Effector memory CD4-positive, alpha-beta T cell (primary cell): ENCODE measurements around the gene LGALS3BP.
"Not testable (repeated sequence)": the region's sequence is repeated elsewhere in the genome, so short reads cannot be mapped to it uniquely, and the experiment has no call there.

Experiments used
- DNase-seq, 3 donors: peaks; one replicate each; pipeline ENCODE4 v3.0.0-alpha.2; 2020
- H3K27ac ChIP-seq: 2 replicates; pipeline ENCODE4 v1.7.0; 2013; ENCODE audit warnings: mild to moderate bottlenecking, low read length, moderate library complexity; ENCODE audit not compliant: insufficient read depth, poor library complexity, severe bottlenecking
- H3K27me3 ChIP-seq: replicated peaks from 2 replicates; pipeline ENCODE4 v1.7.0; 2013; ENCODE audit warnings: mild to moderate bottlenecking, low read length; ENCODE audit not compliant: insufficient read depth, control insufficient read depth, poor library complexity, severe bottlenecking
- H3K36me3 ChIP-seq: 2 replicates; pipeline ENCODE4 v1.7.0; 2013; ENCODE audit warnings: mild to moderate bottlenecking, low read length, moderate library complexity; ENCODE audit not compliant: control insufficient read depth, insufficient read depth
- H3K4me1 ChIP-seq: 2 replicates; pipeline ENCODE4 v1.7.0; 2013; ENCODE audit warnings: low read length, mild to moderate bottlenecking; ENCODE audit not compliant: control insufficient read depth, insufficient read depth, poor library complexity, severe bottlenecking
- H3K4me3 ChIP-seq: 2 replicates; pipeline ENCODE4 v1.7.0; 2013; ENCODE audit warnings: low read length, low read depth, mild to moderate bottlenecking; ENCODE audit not compliant: insufficient read depth, poor library complexity, severe bottlenecking
- H3K9me3 ChIP-seq: 2 replicates; pipeline ENCODE4 v1.7.0; 2013; ENCODE audit warnings: mild to moderate bottlenecking, low read length, moderate library complexity; ENCODE audit not compliant: control insufficient read depth

Gene LGALS3BP

GRCh38 chr17:78950870-78951269, 28.9 kb downstream of the LGALS3BP start:
- Histone ChIP-seq H3K9me3 (peaks cover 5% of the 10 kb centered on the region), H3K36me3 (no peaks in the 10 kb centered on the region), H3K27me3 (no peaks in the 10 kb centered on the region), H3K4me3 (no peak overlapping the region), H3K27ac (no peak overlapping the region), H3K4me1 (no peaks in the 10 kb centered on the region)
- DNase-seq = no peak

DNA sequence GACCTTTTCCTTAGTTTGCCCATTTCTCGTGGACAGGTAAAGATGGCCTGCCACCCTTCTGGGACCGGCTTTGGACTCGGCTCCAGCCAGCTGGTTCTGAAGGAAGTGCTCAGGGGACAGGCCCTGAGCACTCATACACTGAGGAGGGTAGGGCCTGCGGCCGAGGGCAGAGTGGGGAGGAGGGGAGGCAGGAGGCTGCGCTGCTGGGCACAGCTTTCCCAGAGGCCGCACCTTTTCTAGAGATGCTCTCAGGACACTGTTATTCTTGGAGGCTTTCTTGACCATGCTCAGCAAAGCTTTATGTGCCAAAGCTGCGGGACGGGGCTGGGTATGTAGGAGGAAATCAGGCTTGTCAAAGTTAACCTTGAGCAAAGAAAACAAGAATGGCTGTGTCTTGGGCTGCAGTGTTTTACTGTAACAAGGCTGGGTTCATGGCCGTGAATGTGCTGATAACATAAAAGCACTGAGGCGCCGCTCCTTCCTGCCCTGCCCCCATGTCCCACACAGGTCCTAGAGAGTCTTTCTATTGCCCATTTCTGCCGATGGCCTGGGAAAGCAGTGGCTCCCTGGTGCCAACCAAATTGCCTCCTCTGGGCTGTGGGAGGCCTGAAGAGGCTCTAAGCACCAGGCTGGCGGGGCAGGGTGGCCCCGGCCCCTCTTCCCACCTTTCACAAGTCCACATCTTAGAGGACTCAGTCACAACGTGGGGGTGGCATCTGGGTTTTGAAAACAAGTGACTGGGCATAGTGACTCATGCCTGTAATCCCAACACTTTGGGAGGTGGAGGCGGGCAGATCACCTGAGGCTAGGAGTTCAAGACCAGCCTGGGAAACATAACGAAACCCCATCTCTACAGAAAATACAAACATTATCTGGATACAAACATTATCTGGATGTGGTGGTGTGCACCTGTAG, 32.2 kb downstream of the LGALS3BP start:
- no peaks in the 10 kb centered on the region for H3K27me3 ChIP-seq
- peaks cover 5% of the 10 kb centered on the region for H3K9me3 ChIP-seq
- no peak for DNase-seq
- H3K36me3 ChIP-seq = no peaks in the 10 kb centered on the region
- no peak overlapping the region for H3K27ac ChIP-seq
- H3K4me1 ChIP-seq = no peaks in the 10 kb centered on the region
- no peak overlapping the region for H3K4me3 ChIP-seq

- Histone ChIP-seq H3K4me3 (no peak overlapping the region), H3K4me1 (no peaks in the 10 kb centered on the region), H3K9me3 (peaks cover 5% of the 10 kb centered on the region), H3K27ac (no peak overlapping the region), H3K27me3 (no peaks in the 10 kb centered on the region), H3K36me3 (no peaks in the 10 kb centered on the region)
- no peak for DNase-seq
These were observed 33.1 kb downstream of the LGALS3BP start for GRCh38 chr17:78946631-78947030.

- no peaks in the 10 kb centered on the region for H3K36me3 ChIP-seq
- no peak overlapping the region for H3K4me3 ChIP-seq
- no peak overlapping the region for H3K27ac ChIP-seq
- DNase-seq = no peak
- peaks cover 5% of the 10 kb centered on the region for H3K9me3 ChIP-seq
- H3K4me1 ChIP-seq = no peaks in the 10 kb centered on the region
- H3K27me3 ChIP-seq = no peaks in the 10 kb centered on the region
These were observed 33.6 kb downstream of the LGALS3BP start for GRCh38 chr17:78946131-78946530.

- H3K4me3 ChIP-seq, DNase-seq, H3K4me1 ChIP-seq, H3K36me3 ChIP-seq, H3K27ac ChIP-seq, H3K27me3 ChIP-seq, H3K9me3 ChIP-seq: not testable (repeated sequence)
These were observed 34.3 kb downstream of the LGALS3BP start for GRCh38 chr17:78945455-78945854.

- Histone ChIP-seq H3K36me3 (no peaks in the 10 kb centered on the region), H3K9me3 (no peaks in the 10 kb centered on the region), H3K4me1 (no peaks in the 10 kb centered on the region), H3K27me3 (no peaks in the 10 kb centered on the region), H3K4me3 (no peak overlapping the region), H3K27ac (no peak overlapping the region)
- no peak for DNase-seq
These were observed 34.8 kb downstream of the LGALS3BP start for GRCh38 chr17:78944956-78945355.

DNA sequence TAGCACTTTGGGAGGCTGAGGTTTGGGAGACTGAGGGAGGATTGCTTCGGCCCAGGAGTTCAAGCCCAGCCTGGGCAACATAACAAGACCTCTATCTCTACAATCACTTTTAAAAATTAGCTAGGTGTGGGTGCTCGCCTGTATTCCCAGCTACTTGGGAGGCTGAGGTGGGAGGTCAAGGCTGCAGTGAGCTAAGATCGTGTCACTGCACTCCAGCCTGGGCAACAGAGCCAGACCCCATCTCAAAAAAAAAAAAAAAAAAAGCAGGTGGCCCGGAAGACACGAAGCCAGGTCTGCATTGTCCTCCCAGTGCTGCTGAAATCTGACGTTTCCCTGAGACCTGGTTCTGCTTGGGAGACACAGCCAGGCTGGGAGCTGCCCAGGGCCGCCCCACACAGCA, 35.7 kb downstream of the LGALS3BP start:
- Histone ChIP-seq H3K36me3 (no peaks in the 10 kb centered on the region), H3K4me1 (no peaks in the 10 kb centered on the region), H3K4me3 (no peak overlapping the region), H3K9me3 (no peaks in the 10 kb centered on the region), H3K27me3 (no peaks in the 10 kb centered on the region), H3K27ac (no peak overlapping the region)
- DNase-seq = no peak

DNA sequence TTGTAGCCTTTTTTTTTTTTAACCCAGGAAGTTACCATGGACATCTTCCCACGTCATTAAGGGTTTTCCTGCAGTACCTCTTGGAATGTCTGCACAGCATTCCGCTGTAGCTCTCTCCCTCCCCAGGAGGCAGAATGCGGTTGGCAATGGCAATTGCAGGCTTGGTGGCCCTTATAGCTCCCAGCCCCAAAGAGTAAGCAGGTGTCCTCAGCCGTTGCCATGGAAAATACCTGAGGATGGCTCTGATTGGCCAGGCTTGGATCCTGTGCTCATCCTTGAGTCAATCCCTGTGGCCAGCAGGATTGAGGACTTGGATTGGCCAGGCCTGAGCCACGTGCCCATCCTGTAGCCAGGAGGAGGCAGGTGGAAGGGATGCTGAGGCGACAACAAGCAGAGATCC, 39.0 kb downstream of the LGALS3BP start:
- Histone ChIP-seq H3K36me3 (no peaks in the 10 kb centered on the region), H3K4me3 (no peak overlapping the region), H3K27ac (no peak overlapping the region), H3K9me3 (no peaks in the 10 kb centered on the region), H3K4me1 (no peaks in the 10 kb centered on the region), H3K27me3 (no peaks in the 10 kb centered on the region)
- no peak for DNase-seq

- no peaks in the 10 kb centered on the region for H3K27me3 ChIP-seq
- no peaks in the 10 kb centered on the region for H3K9me3 ChIP-seq
- no peaks in the 10 kb centered on the region for H3K36me3 ChIP-seq
- H3K4me1 ChIP-seq = no peaks in the 10 kb centered on the region
- H3K4me3 ChIP-seq = no peak overlapping the region
- DNase-seq = no peak
- H3K27ac ChIP-seq = no peak overlapping the region
These were observed 39.5 kb downstream of the LGALS3BP start for GRCh38 chr17:78940258-78940657.

DNA sequence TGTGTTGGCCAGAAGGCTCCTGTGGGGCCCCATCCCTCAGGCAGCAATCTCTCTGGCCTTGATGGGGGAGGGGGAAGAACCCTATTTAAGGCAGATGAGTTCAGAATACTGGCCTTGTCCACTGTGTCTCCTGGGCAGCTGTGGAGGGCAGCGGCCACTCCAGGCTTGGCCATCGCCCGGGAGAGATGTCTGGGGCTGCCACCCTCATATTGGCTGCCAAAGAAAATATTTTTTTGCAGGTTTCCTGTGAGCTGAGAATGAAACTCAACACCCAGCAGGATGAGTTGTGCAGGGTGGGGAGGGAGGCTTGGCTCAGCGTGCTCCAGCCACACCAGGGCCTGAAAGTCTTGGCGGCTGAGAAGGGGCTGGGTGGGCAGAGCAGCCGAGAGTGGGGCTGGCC, 40.1 kb downstream of the LGALS3BP start:
- no peaks in the 10 kb centered on the region for H3K4me1 ChIP-seq
- H3K36me3 ChIP-seq = no peaks in the 10 kb centered on the region
- no peaks in the 10 kb centered on the region for H3K27me3 ChIP-seq
- DNase-seq = no peak
- H3K9me3 ChIP-seq = no peaks in the 10 kb centered on the region
- H3K27ac ChIP-seq = no peak overlapping the region
- H3K4me3 ChIP-seq = no peak overlapping the region
